ENCODE measurements around the gene GALNT10. TPM values are rescaled to one million over a fixed set of nuclear protein-coding genes. Genes with fewer than 3 reads are reported as not detected.

GALNT10 gene
- total RNA-seq, 1 experiment from 2014 or later: 27.8 TPM

GRCh38 chr5:154213592-154213991, 23.1 kb downstream of the GALNT10 start:
- ATAC-seq (no peak), DNase-seq (ENCODE audit: low read depth, low spot score) (no peak)
- POLR2A ChIA-PET: no interaction called here
- Histone ChIP-seq H2AFZ (ENCODE audit: low read depth, low read length, poor library complexity, severe bottlenecking) (no peak overlapping the region), H3K27me3 (ENCODE audit: insufficient read depth, low read length) (no peaks in the 10 kb centered on the region), H3K4me2 (ENCODE audit: low read length) (no peak overlapping the region), H3K36me3 (ENCODE audit: control insufficient read depth in 1 of 2, insufficient read depth in 2 of 2, low read length in 2 of 2) (no peaks in the 10 kb centered on the region; a peak in 1 of 4 replicates), H3K4me1 (ENCODE audit: control insufficient read depth in 1 of 2, insufficient read depth in 2 of 2, low read length in 2 of 2) (no peaks in the 10 kb centered on the region), H3K79me2 (ENCODE audit: insufficient read depth, low read length) (no peaks in the 10 kb centered on the region), H3K4me3 (replicated peaks in 1 of 2; ENCODE audit: low read depth in 1 of 2, low read length in 2 of 2) (no peak overlapping the region), H3K9me3 (ENCODE audit: control insufficient read depth in 1 of 2, insufficient read depth in 1 of 2, low read depth in 1 of 2, low read length in 2 of 2) (no peaks in the 10 kb centered on the region), H3K9ac (ENCODE audit: low read length) (no peak overlapping the region), H3K27ac (ENCODE audit: low read depth, low read length) (no peak overlapping the region), H4K20me1 (ENCODE audit: insufficient read depth) (no peaks in the 10 kb centered on the region), H3K9me2 (ENCODE audit: insufficient read depth) (no peaks in the 10 kb centered on the region)
- CTCF ChIA-PET: no interaction called here
- intact Hi-C loops (cut with micrococcal nuclease): no loop called here
- no TSS peak for BruUV-seq (replicated peaks)
- TF ChIP-seq SRF (IDR thresholded peaks at IDR 0.05; ENCODE audit: low read depth): no peak
- TF ChIP-seq ZFX (IDR thresholded peaks at IDR 0.05): no peak
- TF ChIP-seq YY1 (IDR thresholded peaks at IDR 0.05; ENCODE audit: extremely low read depth, insufficient replicate concordance, low read depth, low read length): no peak
- no peak for TF ChIP-seq POLR2A (IDR thresholded peaks at IDR 0.05; ENCODE audit: borderline replicate concordance, extremely low read depth, insufficient read depth, insufficient read length)
- TF ChIP-seq JUND (IDR thresholded peaks at IDR 0.05): no peak
- no peak for TF ChIP-seq SP1 (IDR thresholded peaks at IDR 0.05; ENCODE audit: low read depth)
- no peak for TF ChIP-seq RAD21 (IDR thresholded peaks at IDR 0.05; ENCODE audit: low read depth)
- no peak for TF ChIP-seq ZNF274 (IDR thresholded peaks at IDR 0.05; ENCODE audit: low read depth, low read length)
- RAD21 ChIA-PET (ENCODE audit: low non-redundant PET in 1 of 2, low total read pairs in 2 of 2, uncharacterized antibody in 2 of 2, unreplicated experiment in 2 of 2): no interaction called here

GRCh38 chr5:154214371-154215106, 24.0 kb downstream of the GALNT10 start:
- H3K79me2 ChIP-seq (ENCODE audit: insufficient read depth, low read length): no peaks in the 10 kb centered on the region
- no peak overlapping the region for H3K9ac ChIP-seq (ENCODE audit: low read length)
- TF ChIP-seq ZFX (IDR thresholded peaks at IDR 0.05): no peak
- peak; percentile 77 for TF ChIP-seq CEBPB (IDR thresholded peaks at IDR 0.05; ENCODE audit: low read depth)
- RAD21 ChIA-PET (ENCODE audit: low non-redundant PET in 1 of 2, low total read pairs in 2 of 2, uncharacterized antibody in 2 of 2, unreplicated experiment in 2 of 2): no interaction called here
- H3K9me2 ChIP-seq (ENCODE audit: insufficient read depth): no peaks in the 10 kb centered on the region
- POLR2A ChIA-PET: no interaction called here
- no peaks in the 10 kb centered on the region for H3K36me3 ChIP-seq (ENCODE audit: control insufficient read depth in 1 of 2, insufficient read depth in 2 of 2, low read length in 2 of 2)
- no TSS peak for BruUV-seq (replicated peaks)
- DNase-seq (ENCODE audit: low read depth, low spot score) (no peak), ATAC-seq (no peak)
- H3K27me3 ChIP-seq (ENCODE audit: insufficient read depth, low read length): no peaks in the 10 kb centered on the region
- no peak overlapping the region for H3K4me2 ChIP-seq (ENCODE audit: low read length)
- no peak overlapping the region for H3K27ac ChIP-seq (ENCODE audit: low read depth, low read length)
- no peaks in the 10 kb centered on the region for H4K20me1 ChIP-seq (ENCODE audit: insufficient read depth)
- no peak overlapping the region for H3K4me3 ChIP-seq (replicated peaks in 1 of 2; ENCODE audit: low read depth in 1 of 2, low read length in 2 of 2)
- no peak overlapping the region for H2AFZ ChIP-seq (ENCODE audit: low read depth, low read length, poor library complexity, severe bottlenecking)
- no peaks in the 10 kb centered on the region for H3K9me3 ChIP-seq (ENCODE audit: control insufficient read depth in 1 of 2, insufficient read depth in 1 of 2, low read depth in 1 of 2, low read length in 2 of 2)
- CTCF ChIA-PET: no interaction called here
- no peaks in the 10 kb centered on the region; a peak in 1 of 4 replicates for H3K4me1 ChIP-seq (ENCODE audit: control insufficient read depth in 1 of 2, insufficient read depth in 2 of 2, low read length in 2 of 2)
- intact Hi-C loops (cut with micrococcal nuclease): no loop called here

All from HCT116 (cell line).